ENCODE results near the gene PSME3IP1.
A peak's percentile ranks its signal among the peaks of the same experiment; 100 is the strongest.
"Not testable (repeated sequence)": the region's sequence is repeated elsewhere in the genome, so short reads cannot be mapped to it uniquely, and the experiment has no call there.

The PSME3IP1 gene

GRCh38 chr16:57196753-57197152, 10.9 kb upstream of the PSME3IP1 start:
- peak; percentile 41 for DNase-seq (ENCODE audit: low read depth)

- no peak for DNase-seq (ENCODE audit: low read depth)
Measured at GRCh38 chr16:57196286-57196685, 10.4 kb upstream of the PSME3IP1 start.

- peak; percentile 95 for DNase-seq (ENCODE audit: low read depth)
Measured at GRCh38 chr16:57194512-57194911, 8.7 kb upstream of the PSME3IP1 start.

GRCh38 chr16:57192720-57193486, 7.1 kb upstream of the PSME3IP1 start:
- peak; percentile 86 for DNase-seq (ENCODE audit: low read depth)

- peak; percentile 37 for DNase-seq (ENCODE audit: low read depth)
Measured at GRCh38 chr16:57192146-57192545, 6.3 kb upstream of the PSME3IP1 start.

- peak; percentile 70 for DNase-seq (ENCODE audit: low read depth)
Measured at GRCh38 chr16:57191056-57191571, 5.3 kb upstream of the PSME3IP1 start.

GRCh38 chr16:57190136-57190535, 4.3 kb upstream of the PSME3IP1 start:
- no peak for DNase-seq (ENCODE audit: low read depth)

- not testable (repeated sequence) for DNase-seq (ENCODE audit: low read depth)
Measured at GRCh38 chr16:57189527-57189926, 3.7 kb upstream of the PSME3IP1 start.

- no peak for DNase-seq (ENCODE audit: low read depth)
Measured at GRCh38 chr16:57188711-57189002, 2.8 kb upstream of the PSME3IP1 start.

GRCh38 chr16:57187902-57188710, 2.3 kb upstream of the PSME3IP1 start:
- not testable (repeated sequence) for DNase-seq (ENCODE audit: low read depth)

GRCh38 chr16:57186872-57187854, 1.3 kb upstream of the PSME3IP1 start:
- DNase-seq (ENCODE audit: low read depth) = peak; percentile 23

GRCh38 chr16:57185446-57185944, 344 bp downstream of the PSME3IP1 start:
- peak; percentile 67 for DNase-seq (ENCODE audit: low read depth)

- no peak for DNase-seq (ENCODE audit: low read depth)
Measured at GRCh38 chr16:57184887-57185445, 873 bp downstream of the PSME3IP1 start.

- DNase-seq (ENCODE audit: low read depth) = no peak
Measured at GRCh38 chr16:57184113-57184512, 1.7 kb downstream of the PSME3IP1 start.

GRCh38 chr16:57179215-57179828, 6.5 kb downstream of the PSME3IP1 start:
- DNase-seq (ENCODE audit: low read depth) = no peak

GRCh38 chr16:57178793-57179212, 7.0 kb downstream of the PSME3IP1 start:
- DNase-seq (ENCODE audit: low read depth) = peak; percentile 46

- DNase-seq (ENCODE audit: low read depth) = no peak
Measured at GRCh38 chr16:57178196-57178595, 7.6 kb downstream of the PSME3IP1 start.

- DNase-seq (ENCODE audit: low read depth) = peak; percentile 58
Measured at GRCh38 chr16:57175896-57176295, 9.9 kb downstream of the PSME3IP1 start.

- DNase-seq (ENCODE audit: low read depth) = no peak
Measured at GRCh38 chr16:57172721-57173290, 13.0 kb downstream of the PSME3IP1 start.

- peak; percentile 40 for DNase-seq (ENCODE audit: low read depth)
Measured at GRCh38 chr16:57169327-57169726, 16.5 kb downstream of the PSME3IP1 start.

- DNase-seq (ENCODE audit: low read depth) = peak; percentile 81
Measured at GRCh38 chr16:57167953-57168352, 17.9 kb downstream of the PSME3IP1 start.

Measured in amniotic epithelial cell (primary cell).